Measurements from ENCODE around the gene PPP6R1.
A peak's percentile ranks its signal among the peaks of the same experiment; 100 is the strongest.

Gene PPP6R1

GRCh38 chr19:55258828-55259539 is at the start of gene PPP6R1:
Gene PPP6R1, minus strand, starts transcription at chr19:55259017. Its CDS starts 11,914 bp downstream, at chr19:55247103.
- DNase-seq: peak; percentile 100
- in situ Hi-C loops (cut with MboI; ENCODE audit: low pct_unique_long_range_greater_than_20kb, low sequenced_read_pairs): no loop called here

- in situ Hi-C loops (cut with MboI; ENCODE audit: low pct_unique_long_range_greater_than_20kb, low sequenced_read_pairs): no loop called here
- no peak for DNase-seq
These were observed 49.5 kb upstream of the PPP6R1 start for GRCh38 chr19:55308281-55308680.

GRCh38 chr19:55306712-55307111 is 47.9 kb upstream of the PPP6R1 start:
- DNase-seq: no peak
- in situ Hi-C loops (cut with MboI; ENCODE audit: low pct_unique_long_range_greater_than_20kb, low sequenced_read_pairs): no loop called here

- in situ Hi-C loops (cut with MboI; ENCODE audit: low pct_unique_long_range_greater_than_20kb, low sequenced_read_pairs): no loop called here
- DNase-seq: no peak
These were observed 47.3 kb upstream of the PPP6R1 start for GRCh38 chr19:55305983-55306562.

GRCh38 chr19:55305491-55305890 is 46.7 kb upstream of the PPP6R1 start:
- DNase-seq: peak; percentile 45
- in situ Hi-C loops (cut with MboI; ENCODE audit: low pct_unique_long_range_greater_than_20kb, low sequenced_read_pairs): no loop called here

- DNase-seq: no peak
- in situ Hi-C loops (cut with MboI; ENCODE audit: low pct_unique_long_range_greater_than_20kb, low sequenced_read_pairs): no loop called here
These were observed 46.2 kb upstream of the PPP6R1 start for GRCh38 chr19:55304980-55305379.

GRCh38 chr19:55304279-55304978 is 45.6 kb upstream of the PPP6R1 start:
- peak; percentile 35 for DNase-seq
- in situ Hi-C loops (cut with MboI; ENCODE audit: low pct_unique_long_range_greater_than_20kb, low sequenced_read_pairs): no loop called here

- no peak for DNase-seq
- in situ Hi-C loops (cut with MboI; ENCODE audit: low pct_unique_long_range_greater_than_20kb, low sequenced_read_pairs): no loop called here
These were observed 44.7 kb upstream of the PPP6R1 start for GRCh38 chr19:55303477-55303876.

- no peak for DNase-seq
- in situ Hi-C loops (cut with MboI; ENCODE audit: low pct_unique_long_range_greater_than_20kb, low sequenced_read_pairs): no loop called here
These were observed 43.5 kb upstream of the PPP6R1 start for GRCh38 chr19:55302318-55302703.

- in situ Hi-C loops (cut with MboI; ENCODE audit: low pct_unique_long_range_greater_than_20kb, low sequenced_read_pairs): no loop called here
- DNase-seq: peak; percentile 91
These were observed 42.9 kb upstream of the PPP6R1 start for GRCh38 chr19:55301459-55302317.

- in situ Hi-C loops (cut with MboI; ENCODE audit: low pct_unique_long_range_greater_than_20kb, low sequenced_read_pairs): no loop called here
- no peak for DNase-seq
These were observed 42.2 kb upstream of the PPP6R1 start for GRCh38 chr19:55300886-55301458.

- no peak for DNase-seq
- in situ Hi-C loops (cut with MboI; ENCODE audit: low pct_unique_long_range_greater_than_20kb, low sequenced_read_pairs): no loop called here
These were observed 41.2 kb upstream of the PPP6R1 start for GRCh38 chr19:55299991-55300390.

GRCh38 chr19:55297267-55297666 is 38.5 kb upstream of the PPP6R1 start:
- no peak for DNase-seq
- in situ Hi-C loops (cut with MboI; ENCODE audit: low pct_unique_long_range_greater_than_20kb, low sequenced_read_pairs): no loop called here

- DNase-seq: no peak
These were observed 30.4 kb upstream of the PPP6R1 start for GRCh38 chr19:55289117-55289796.

GRCh38 chr19:55287361-55288079 is 28.7 kb upstream of the PPP6R1 start:
- in situ Hi-C loops (cut with MboI; ENCODE audit: low pct_unique_long_range_greater_than_20kb, low sequenced_read_pairs): no loop called here
- DNase-seq: no peak

More at GRCh38 chr19:55289117-55289796, 30.4 kb upstream of the PPP6R1 start:
- in situ Hi-C loops (cut with MboI; ENCODE audit: low pct_unique_long_range_greater_than_20kb, low sequenced_read_pairs): no loop called here

GRCh38 chr19:55285229-55285890 is 26.5 kb upstream of the PPP6R1 start:
- in situ Hi-C loops (cut with MboI; ENCODE audit: low pct_unique_long_range_greater_than_20kb, low sequenced_read_pairs): no loop called here
- no peak for DNase-seq

- in situ Hi-C loops (cut with MboI; ENCODE audit: low pct_unique_long_range_greater_than_20kb, low sequenced_read_pairs): no loop called here
- DNase-seq: no peak
These were observed 25.7 kb upstream of the PPP6R1 start for GRCh38 chr19:55284405-55285058.
